Vagina (tissue), 2 donors: ENCODE results near the gene MECP2. TPM values are rescaled to one million over a fixed set of nuclear protein-coding genes. Genes with fewer than 3 reads are reported as not detected.

Experiments
- DNase-seq, 2 donors: peaks; one replicate each; pipeline ENCODE4 v3.0.0-alpha.2; 2017; ENCODE audit errors: extremely low spot score in 2 of 2
- H3K27ac ChIP-seq: fragments of 200-600 bp; sonication (generic); one replicate; pipeline ENCODE4 v1.5.1; 2019
- H3K27me3 ChIP-seq: fragments of 200-600 bp; sonication (generic); one replicate; pipeline ENCODE4 v1.5.1; 2019
- H3K36me3 ChIP-seq, 2 donors: fragments of 200-600 bp; sonication (generic); one replicate each; pipeline ENCODE4 v1.5.1; 2017 to 2019
- H3K4me1 ChIP-seq: fragments of 200-600 bp; sonication (generic); one replicate; pipeline ENCODE4 v1.5.1; 2019
- H3K4me3 ChIP-seq, 2 donors: fragments of 200-600 bp; sonication (generic); 1 replicate in 1 of 2; 2 replicates in 1 of 2; pipeline ENCODE4 v1.5.1; 2016 to 2019
- H3K9me3 ChIP-seq: fragments of 200-600 bp; sonication (generic); one replicate; pipeline ENCODE4 v1.5.1; 2019
- POLR2A ChIP-seq, 2 donors: fragments of 450-650 bp; IDR thresholded peaks; one replicate each; pipeline ENCODE4 v1.6.1; 2017; ENCODE audit warnings: antibody characterized with exemption in 2 of 2, mild to moderate bottlenecking in 2 of 2, moderate library complexity in 2 of 2
- POLR2AphosphoS5 ChIP-seq, 2 donors: sonication (generic); formaldehyde crosslinking; IDR thresholded peaks; one replicate each; pipeline ENCODE4 v1.9.0; 2017; ENCODE audit warnings: antibody characterized with exemption in 2 of 2, mild to moderate bottlenecking in 2 of 2, low read depth in 1 of 2; ENCODE audit not compliant: insufficient read depth in 1 of 2
- intact Hi-C: fragments of 100-400 bp; cut with DNase I; formaldehyde crosslinking; loops from one replicate; pipeline ENCODE4 v1.15.1; 2023
- total RNA-seq: library from RNA; depleted of rRNA; stranded (reverse); fragments of >200 nt; gene quantifications from one replicate; pipeline ENCODE4 v1.2.3, GENCODE V29; 2016
- TF ChIP-seq, protein P1 (sequence below), 3 experiments: fragments of 450-650 bp in 2 of 3; fragments of 200-600 bp in 1 of 3; sonication (generic) in 1 of 3; IDR thresholded peaks; one replicate each; pipeline ENCODE4 v1.5.1; 2017 to 2019; ENCODE audit warnings: antibody characterized with exemption in 3 of 3, mild to moderate bottlenecking in 2 of 3, moderate library complexity in 2 of 3

Gene MECP2
- total RNA-seq, 1 donor from 2014 or later: 38.5 TPM

GRCh38 chrX:154131955-154132354 lies 34.4 kb upstream of the MECP2 start:
- intact Hi-C loops: no loop called here

DNA sequence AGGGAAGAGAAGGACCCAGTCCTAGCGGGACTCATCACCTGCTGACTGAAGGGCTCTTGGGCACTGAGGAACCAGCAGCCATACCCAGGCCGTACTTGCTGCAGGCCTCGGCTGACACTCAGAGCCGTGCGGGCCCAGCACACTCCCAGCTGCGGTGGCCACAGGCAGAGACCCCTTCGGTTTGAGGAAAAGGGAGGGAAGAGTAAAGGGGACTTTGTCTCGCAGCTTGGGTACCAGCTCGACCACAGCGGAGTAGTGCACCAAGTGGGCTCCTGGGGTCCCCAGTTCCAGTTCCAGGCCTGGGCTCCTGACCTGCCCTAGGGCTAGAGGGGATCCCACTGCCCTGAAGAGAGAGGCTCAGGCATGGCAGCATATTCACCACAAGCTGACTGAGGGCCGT lies 28.6 kb upstream of the MECP2 start:
- Histone ChIP-seq H3K27me3 (no peaks in the 10 kb centered on the region), H3K4me3 (no peak overlapping the region), H3K36me3 (no peaks in the 10 kb centered on the region), H3K4me1 (no peaks in the 10 kb centered on the region), H3K27ac (no peak overlapping the region), H3K9me3 (no peaks in the 10 kb centered on the region)
- DNase-seq: no peak
- TF ChIP-seq, protein P1, sequence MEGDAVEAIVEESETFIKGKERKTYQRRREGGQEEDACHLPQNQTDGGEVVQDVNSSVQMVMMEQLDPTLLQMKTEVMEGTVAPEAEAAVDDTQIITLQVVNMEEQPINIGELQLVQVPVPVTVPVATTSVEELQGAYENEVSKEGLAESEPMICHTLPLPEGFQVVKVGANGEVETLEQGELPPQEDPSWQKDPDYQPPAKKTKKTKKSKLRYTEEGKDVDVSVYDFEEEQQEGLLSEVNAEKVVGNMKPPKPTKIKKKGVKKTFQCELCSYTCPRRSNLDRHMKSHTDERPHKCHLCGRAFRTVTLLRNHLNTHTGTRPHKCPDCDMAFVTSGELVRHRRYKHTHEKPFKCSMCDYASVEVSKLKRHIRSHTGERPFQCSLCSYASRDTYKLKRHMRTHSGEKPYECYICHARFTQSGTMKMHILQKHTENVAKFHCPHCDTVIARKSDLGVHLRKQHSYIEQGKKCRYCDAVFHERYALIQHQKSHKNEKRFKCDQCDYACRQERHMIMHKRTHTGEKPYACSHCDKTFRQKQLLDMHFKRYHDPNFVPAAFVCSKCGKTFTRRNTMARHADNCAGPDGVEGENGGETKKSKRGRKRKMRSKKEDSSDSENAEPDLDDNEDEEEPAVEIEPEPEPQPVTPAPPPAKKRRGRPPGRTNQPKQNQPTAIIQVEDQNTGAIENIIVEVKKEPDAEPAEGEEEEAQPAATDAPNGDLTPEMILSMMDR (IDR thresholded peaks at IDR 0.05): no peak
- TF ChIP-seq POLR2A (IDR thresholded peaks at IDR 0.05): no peak
- intact Hi-C loops: no loop called here

More at GRCh38 chrX:154131955-154132354, 34.4 kb upstream of the MECP2 start:
- Histone ChIP-seq H3K4me3 (no peak overlapping the region), H3K36me3 (no peaks in the 10 kb centered on the region), H3K27me3 (no peaks in the 10 kb centered on the region), H3K9me3 (no peaks in the 10 kb centered on the region), H3K27ac (no peak overlapping the region), H3K4me1 (no peaks in the 10 kb centered on the region)
- no peak for DNase-seq
- TF ChIP-seq, protein P1 (IDR thresholded peaks at IDR 0.05): no peak
- TF ChIP-seq POLR2A (IDR thresholded peaks at IDR 0.05): no peak
- no peak for TF ChIP-seq POLR2AphosphoS5 (IDR thresholded peaks at IDR 0.05; ENCODE audit: insufficient read depth in 1 of 2, low read depth in 1 of 2)

- no peaks in the 10 kb centered on the region for H3K4me1 ChIP-seq
- intact Hi-C loops: no loop called here
- TF ChIP-seq, protein P1 (IDR thresholded peaks at IDR 0.05): no peak
- TF ChIP-seq POLR2A (IDR thresholded peaks at IDR 0.05) (no peak), POLR2AphosphoS5 (IDR thresholded peaks at IDR 0.05; ENCODE audit: insufficient read depth in 1 of 2, low read depth in 1 of 2) (no peak)
- no peaks in the 10 kb centered on the region for H3K9me3 ChIP-seq
- H3K27ac ChIP-seq: no peak overlapping the region
- no peaks in the 10 kb centered on the region for H3K27me3 ChIP-seq
- DNase-seq: no peak
- H3K4me3 ChIP-seq: no peak overlapping the region
- H3K36me3 ChIP-seq: no peaks in the 10 kb centered on the region
These were observed 28.0 kb upstream of the MECP2 start for GRCh38 chrX:154125391-154126040.

DNA sequence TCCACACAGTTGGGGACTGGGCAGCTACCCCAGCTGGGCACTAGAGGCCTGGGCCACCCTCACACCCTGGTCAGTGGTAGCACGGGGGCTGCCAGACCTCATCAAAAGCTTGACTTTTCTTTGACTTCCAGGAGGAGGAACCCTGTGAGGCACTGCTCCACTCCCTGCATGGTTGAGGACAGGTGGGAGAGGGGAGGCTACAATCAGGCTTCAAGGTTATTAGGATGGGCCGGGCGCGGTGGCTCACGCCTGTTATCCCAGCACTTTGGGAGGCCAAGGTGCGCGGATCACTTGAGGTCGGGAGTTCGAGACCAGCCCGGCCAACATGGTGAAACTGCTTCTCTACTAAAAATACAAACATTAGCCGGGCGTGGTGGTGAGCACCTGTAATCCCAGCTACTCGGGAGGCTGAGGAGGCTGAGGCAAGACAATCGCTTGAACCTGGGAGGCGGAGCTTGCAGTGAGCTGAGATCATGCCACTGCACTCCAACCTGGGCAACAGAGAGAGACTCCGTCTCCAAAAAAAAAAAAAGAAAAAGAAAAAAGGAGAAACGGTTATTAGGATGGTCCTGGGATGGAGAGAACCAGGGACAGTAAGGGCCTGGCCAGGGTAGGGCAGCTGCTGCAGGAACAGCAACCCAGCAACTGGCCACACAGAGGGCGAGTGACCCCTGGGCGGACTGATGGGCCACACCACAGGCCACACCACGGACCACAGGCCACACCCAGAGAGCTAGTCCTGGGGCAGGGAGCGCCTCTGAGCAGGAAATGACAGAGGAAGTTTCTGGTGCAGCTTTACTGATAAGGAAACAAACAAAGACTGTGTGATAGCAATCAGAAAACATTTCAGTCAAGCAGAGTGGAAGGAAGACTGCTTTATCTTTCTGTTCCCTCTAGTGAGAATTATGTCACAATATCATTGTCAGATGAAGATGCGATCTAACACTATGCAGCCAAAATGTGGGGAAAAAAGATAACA lies 26.0 kb upstream of the MECP2 start:
- intact Hi-C loops: no loop called here
- Histone ChIP-seq H3K4me1 (no peaks in the 10 kb centered on the region), H3K27ac (no peak overlapping the region), H3K27me3 (no peaks in the 10 kb centered on the region), H3K4me3 (no peak overlapping the region), H3K9me3 (no peaks in the 10 kb centered on the region), H3K36me3 (no peaks in the 10 kb centered on the region)
- DNase-seq: no peak
- TF ChIP-seq, protein P1 (IDR thresholded peaks at IDR 0.05): no peak
- TF ChIP-seq POLR2AphosphoS5 (IDR thresholded peaks at IDR 0.05; ENCODE audit: insufficient read depth in 1 of 2, low read depth in 1 of 2) (no peak), POLR2A (IDR thresholded peaks at IDR 0.05) (no peak)
